HL-60 (cell line): ENCODE data around the gene ABLIM1.

Experiments used
- DNase-seq, 2 experiments: peaks; one replicate each; pipeline ENCODE4 v3.0.0-alpha.2; 2010 to 2020; ENCODE audit warnings: low read depth in 1 of 2, low spot score in 1 of 2
- H3K27ac ChIP-seq: fragments of 250-450 bp; sonication (Bioruptor Pico); replicated peaks from 2 replicates; pipeline ENCODE4 v1.5.1; 2020; ENCODE audit warnings: mild to moderate bottlenecking, moderate library complexity
- H3K27me3 ChIP-seq: fragments of 250-450 bp; sonication (Bioruptor Pico); 2 replicates; pipeline ENCODE4 v1.5.1; 2021; ENCODE audit warnings: mild to moderate bottlenecking, moderate library complexity; ENCODE audit not compliant: insufficient read depth, poor library complexity, severe bottlenecking
- H3K4me3 ChIP-seq: replicated peaks from 2 replicates; pipeline ENCODE4 v1.5.1; 2011; ENCODE audit warnings: mild to moderate bottlenecking, control low read depth, low read length; ENCODE audit not compliant: insufficient read depth
- GABPA ChIP-seq: IDR thresholded peaks from 2 replicates; pipeline ENCODE4 v1.6.1; 2012; ENCODE audit warnings: low read depth
- POLR2AphosphoS5 ChIP-seq: IDR thresholded peaks from 2 replicates; pipeline ENCODE4 v1.6.1; 2012; ENCODE audit warnings: low read depth
- SPI1 ChIP-seq: IDR thresholded peaks from 2 replicates; pipeline ENCODE4 v1.6.1; 2012; ENCODE audit warnings: low read depth, mild to moderate bottlenecking, borderline replicate concordance
- TF ChIP-seq, protein P1 (sequence below): IDR thresholded peaks from 2 replicates; pipeline ENCODE4 v1.6.1; 2012; ENCODE audit warnings: low read depth; ENCODE audit not compliant: insufficient replicate concordance
- TF ChIP-seq, protein P2 (sequence below): IDR thresholded peaks from one replicate; pipeline ENCODE4 v1.5.1; 2011; ENCODE audit warnings: low read length, control low read depth, inconsistent platforms; ENCODE audit not compliant: insufficient read depth

ABLIM1 gene

DNA sequence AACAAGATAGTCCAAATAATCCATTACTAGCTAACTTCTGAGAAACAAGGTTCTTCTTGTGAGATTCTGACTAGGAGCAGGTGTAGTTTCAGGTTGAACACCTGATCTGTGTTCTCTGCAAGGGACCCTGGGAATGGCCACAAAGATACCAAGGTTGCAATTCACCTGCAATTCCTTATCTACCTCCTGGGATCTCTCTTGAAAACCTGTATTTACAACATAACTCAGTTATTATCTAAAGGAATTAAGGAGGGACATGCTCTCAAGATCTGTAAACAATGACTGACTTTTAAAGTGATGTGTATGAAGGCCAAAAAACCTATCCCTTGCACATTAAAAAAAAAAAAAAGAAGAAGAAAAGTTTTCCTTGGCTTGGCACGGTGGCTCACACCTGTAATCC, 54.8 kb downstream of the ABLIM1 start:
- no peak overlapping the region for H3K27ac ChIP-seq
- DNase-seq = no peak
- TF ChIP-seq, protein P1, sequence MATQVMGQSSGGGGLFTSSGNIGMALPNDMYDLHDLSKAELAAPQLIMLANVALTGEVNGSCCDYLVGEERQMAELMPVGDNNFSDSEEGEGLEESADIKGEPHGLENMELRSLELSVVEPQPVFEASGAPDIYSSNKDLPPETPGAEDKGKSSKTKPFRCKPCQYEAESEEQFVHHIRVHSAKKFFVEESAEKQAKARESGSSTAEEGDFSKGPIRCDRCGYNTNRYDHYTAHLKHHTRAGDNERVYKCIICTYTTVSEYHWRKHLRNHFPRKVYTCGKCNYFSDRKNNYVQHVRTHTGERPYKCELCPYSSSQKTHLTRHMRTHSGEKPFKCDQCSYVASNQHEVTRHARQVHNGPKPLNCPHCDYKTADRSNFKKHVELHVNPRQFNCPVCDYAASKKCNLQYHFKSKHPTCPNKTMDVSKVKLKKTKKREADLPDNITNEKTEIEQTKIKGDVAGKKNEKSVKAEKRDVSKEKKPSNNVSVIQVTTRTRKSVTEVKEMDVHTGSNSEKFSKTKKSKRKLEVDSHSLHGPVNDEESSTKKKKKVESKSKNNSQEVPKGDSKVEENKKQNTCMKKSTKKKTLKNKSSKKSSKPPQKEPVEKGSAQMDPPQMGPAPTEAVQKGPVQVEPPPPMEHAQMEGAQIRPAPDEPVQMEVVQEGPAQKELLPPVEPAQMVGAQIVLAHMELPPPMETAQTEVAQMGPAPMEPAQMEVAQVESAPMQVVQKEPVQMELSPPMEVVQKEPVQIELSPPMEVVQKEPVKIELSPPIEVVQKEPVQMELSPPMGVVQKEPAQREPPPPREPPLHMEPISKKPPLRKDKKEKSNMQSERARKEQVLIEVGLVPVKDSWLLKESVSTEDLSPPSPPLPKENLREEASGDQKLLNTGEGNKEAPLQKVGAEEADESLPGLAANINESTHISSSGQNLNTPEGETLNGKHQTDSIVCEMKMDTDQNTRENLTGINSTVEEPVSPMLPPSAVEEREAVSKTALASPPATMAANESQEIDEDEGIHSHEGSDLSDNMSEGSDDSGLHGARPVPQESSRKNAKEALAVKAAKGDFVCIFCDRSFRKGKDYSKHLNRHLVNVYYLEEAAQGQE = no peak
- TF ChIP-seq GABPA = no peak
- no peak for TF ChIP-seq SPI1
- TF ChIP-seq, protein P2, sequence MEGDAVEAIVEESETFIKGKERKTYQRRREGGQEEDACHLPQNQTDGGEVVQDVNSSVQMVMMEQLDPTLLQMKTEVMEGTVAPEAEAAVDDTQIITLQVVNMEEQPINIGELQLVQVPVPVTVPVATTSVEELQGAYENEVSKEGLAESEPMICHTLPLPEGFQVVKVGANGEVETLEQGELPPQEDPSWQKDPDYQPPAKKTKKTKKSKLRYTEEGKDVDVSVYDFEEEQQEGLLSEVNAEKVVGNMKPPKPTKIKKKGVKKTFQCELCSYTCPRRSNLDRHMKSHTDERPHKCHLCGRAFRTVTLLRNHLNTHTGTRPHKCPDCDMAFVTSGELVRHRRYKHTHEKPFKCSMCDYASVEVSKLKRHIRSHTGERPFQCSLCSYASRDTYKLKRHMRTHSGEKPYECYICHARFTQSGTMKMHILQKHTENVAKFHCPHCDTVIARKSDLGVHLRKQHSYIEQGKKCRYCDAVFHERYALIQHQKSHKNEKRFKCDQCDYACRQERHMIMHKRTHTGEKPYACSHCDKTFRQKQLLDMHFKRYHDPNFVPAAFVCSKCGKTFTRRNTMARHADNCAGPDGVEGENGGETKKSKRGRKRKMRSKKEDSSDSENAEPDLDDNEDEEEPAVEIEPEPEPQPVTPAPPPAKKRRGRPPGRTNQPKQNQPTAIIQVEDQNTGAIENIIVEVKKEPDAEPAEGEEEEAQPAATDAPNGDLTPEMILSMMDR = no peak
- no peak for TF ChIP-seq POLR2AphosphoS5
- no peaks in the 10 kb centered on the region for H3K27me3 ChIP-seq
- no peak overlapping the region for H3K4me3 ChIP-seq

DNA sequence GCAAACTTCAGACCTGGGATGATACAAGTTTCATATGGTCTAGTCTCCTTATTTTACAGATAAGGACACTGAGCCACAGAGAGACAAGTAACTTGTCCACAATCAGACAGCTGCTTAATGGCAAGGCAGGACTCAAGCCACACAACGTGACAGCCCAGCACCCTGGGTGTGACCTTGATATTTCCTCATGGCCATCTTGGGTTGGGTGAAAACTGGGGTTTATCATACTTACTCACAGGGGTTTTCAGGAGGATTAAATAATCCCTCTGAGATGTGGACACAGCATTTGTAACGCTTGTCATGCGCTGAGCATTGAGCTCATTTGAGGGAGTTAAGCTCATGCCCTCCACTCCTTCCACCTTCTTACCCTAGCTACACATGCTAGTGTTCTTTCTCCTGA, 58.0 kb downstream of the ABLIM1 start:
- no peak overlapping the region for H3K27ac ChIP-seq
- TF ChIP-seq, protein P2 = no peak
- TF ChIP-seq GABPA (no peak), POLR2AphosphoS5 (no peak), SPI1 (no peak)
- TF ChIP-seq, protein P1 = no peak
- DNase-seq = no peak
- H3K27me3 ChIP-seq = no peaks in the 10 kb centered on the region
- no peak overlapping the region for H3K4me3 ChIP-seq

DNA sequence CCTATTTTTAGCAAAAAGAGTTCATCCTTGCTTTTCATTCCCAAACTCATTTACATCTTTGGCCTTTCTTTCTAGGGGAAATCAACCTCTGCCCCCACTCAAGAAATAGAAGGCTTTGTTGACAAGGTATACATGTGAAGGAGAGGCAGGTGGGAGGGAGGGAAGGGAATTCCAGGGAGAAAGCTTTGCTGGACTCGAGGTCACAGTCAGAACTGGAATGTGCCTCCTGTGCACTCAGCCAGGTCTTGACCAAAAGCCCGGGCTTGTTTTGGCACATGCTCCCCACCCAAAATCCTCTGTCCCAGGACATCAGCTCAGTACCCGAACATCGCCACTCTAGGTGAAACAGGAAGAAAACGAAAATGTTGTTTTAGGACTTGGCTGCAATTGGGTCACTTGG, 61.3 kb downstream of the ABLIM1 start:
- TF ChIP-seq POLR2AphosphoS5 (no peak), SPI1 (no peak), GABPA (no peak)
- TF ChIP-seq, protein P1 = no peak
- TF ChIP-seq, protein P2 = no peak

More for the DNA sequence above, 61.3 kb downstream of the ABLIM1 start:
- Histone ChIP-seq H3K27me3 (peaks cover 3% of the 10 kb centered on the region), H3K4me3 (no peak overlapping the region), H3K27ac (no peak overlapping the region)
- no peak for DNase-seq
